Lung (tissue), 12 donors: ENCODE measurements around the gene MPPED1. TPM values are rescaled to one million over a fixed set of nuclear protein-coding genes. Genes with fewer than 3 reads are reported as not detected.

ENCODE experiments used
- ATAC-seq: fragments of 200-7000 bp; cut with Tn5 transposase; one replicate; pipeline ENCODE4 v1.9.1; 2020; ENCODE audit warnings: moderate number of reproducible peaks; ENCODE audit not compliant: insufficient read depth, low FRiP score
- DNase-seq, 3 donors: peaks; one replicate each; pipeline ENCODE4 v3.0.0-alpha.2; 2013 to 2017
- H3K27ac ChIP-seq, 2 donors: one replicate each; pipeline ENCODE4 v1.5.1; 2013; ENCODE audit warnings: mild to moderate bottlenecking in 2 of 2, moderate library complexity in 2 of 2, control low read depth in 1 of 2, inconsistent platforms in 1 of 2, low read depth in 1 of 2, low read length in 1 of 2
- H3K27me3 ChIP-seq, 3 donors: one replicate each; pipeline ENCODE4 v1.5.1; 2013; ENCODE audit warnings: low read length in 2 of 3; ENCODE audit not compliant: control insufficient read depth in 3 of 3, insufficient read depth in 3 of 3
- H3K36me3 ChIP-seq, 4 donors: one replicate each; pipeline ENCODE4 v1.5.1; 2013; ENCODE audit warnings: low read length in 4 of 4, mild to moderate bottlenecking in 1 of 4, moderate library complexity in 1 of 4; ENCODE audit not compliant: control insufficient read depth in 4 of 4, insufficient read depth in 4 of 4
- H3K4me1 ChIP-seq, 5 donors: one replicate each; pipeline ENCODE4 v1.5.1; 2013; ENCODE audit warnings: low read length in 5 of 5, mild to moderate bottlenecking in 2 of 5, moderate library complexity in 1 of 5; ENCODE audit not compliant: control insufficient read depth in 5 of 5, insufficient read depth in 5 of 5
- H3K4me3 ChIP-seq: one replicate; pipeline ENCODE4 v1.5.1; 2013; ENCODE audit warnings: mild to moderate bottlenecking, control low read depth, moderate library complexity
- H3K9ac ChIP-seq, 2 donors: one replicate each; pipeline ENCODE4 v1.5.1; 2013; ENCODE audit warnings: low read length in 2 of 2, control low read depth in 1 of 2; ENCODE audit not compliant: insufficient read depth in 1 of 2
- H3K9me3 ChIP-seq, 4 donors: one replicate each; pipeline ENCODE4 v1.5.1; 2013; ENCODE audit warnings: low read length in 3 of 4, mild to moderate bottlenecking in 1 of 4, moderate library complexity in 1 of 4; ENCODE audit not compliant: control insufficient read depth in 4 of 4, insufficient read depth in 3 of 4
- WGBS, 2 donors: extraction: QIAGEN DNeasy Blood & Tissue Kit; methylation state at CpG; one replicate each; pipeline ENCODE4 v1.1.7; 2013; 5-methylcytosine and 5-hydroxymethylcytosine counted together
- polyA plus RNA-seq, 2 donors: library from polyadenylated mRNA; stranded (reverse); fragments of 200-250 nt; gene quantifications; one replicate each; pipeline ENCODE4 v1.2.1, GENCODE V29; 2013
- total RNA-seq, 2 donors: library from RNA; depleted of rRNA in 1 of 2; stranded (reverse); fragments of >200 nt in 1 of 2; gene quantifications; one replicate each; pipeline ENCODE4 v1.2.1, GENCODE V29; 2014 to 2021
- TF ChIP-seq, protein P1 (sequence below): IDR thresholded peaks from 2 replicates; pipeline ENCODE4 v1.5.1; 2012; ENCODE audit warnings: mild to moderate bottlenecking; ENCODE audit errors: control extremely low read depth, extremely low read depth
- donor health status: control.
- donor health status: control.
- donor health status: Bipolar disorder and iron deficiency.
- donor health status: healthy.
- donor health status: DM: yes; HTN: yes; CAD: no.

MPPED1 gene
- total and polyA plus RNA-seq, 4 donors = 0.05 to 0.65 TPM; not detected in 2

DNA sequence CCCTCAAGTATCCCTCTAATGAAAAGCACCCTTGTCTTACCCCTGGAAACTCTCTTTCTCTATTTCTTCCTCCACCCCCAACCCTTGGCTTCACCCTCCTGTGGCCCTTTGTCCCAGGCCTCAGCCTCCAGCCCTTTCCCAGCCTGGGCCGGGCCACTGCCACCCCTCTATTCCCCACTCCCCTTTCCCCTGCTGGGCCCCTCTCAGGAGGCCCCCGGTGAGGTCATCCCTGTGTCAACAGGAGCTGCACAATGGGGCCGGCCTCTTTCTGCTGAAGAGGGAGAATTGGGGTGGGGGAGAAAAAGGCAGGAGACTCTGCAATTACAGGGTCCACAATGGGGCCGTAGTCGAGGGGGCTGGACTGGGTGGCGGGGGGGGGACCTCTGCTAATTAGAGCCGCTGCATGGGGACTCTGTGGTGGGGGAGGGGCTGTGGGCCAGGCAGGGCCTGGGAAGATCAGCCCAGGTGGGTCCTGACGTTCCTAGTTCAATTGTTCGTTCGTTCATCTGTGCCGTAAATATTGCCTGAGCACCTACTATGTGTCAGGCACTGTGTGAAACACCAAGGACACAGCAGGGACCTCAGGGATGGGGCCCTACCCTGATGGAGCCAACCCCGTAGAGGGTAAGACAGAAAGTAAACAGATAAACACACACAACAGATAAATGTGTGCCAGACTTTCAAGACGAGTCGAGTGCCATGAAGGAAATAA is 18.5 kb upstream of the MPPED1 start:
- no peaks in the 10 kb centered on the region for H3K36me3 ChIP-seq
- peaks cover 0 to 3% (median 0%) of the 10 kb centered on the region in 5 donors for H3K4me1 ChIP-seq
- DNase-seq (peak; percentile 28 to 70 (median 53)), ATAC-seq (no peak)
- no peak overlapping the region for H3K4me3 ChIP-seq
- TF ChIP-seq, protein P1, sequence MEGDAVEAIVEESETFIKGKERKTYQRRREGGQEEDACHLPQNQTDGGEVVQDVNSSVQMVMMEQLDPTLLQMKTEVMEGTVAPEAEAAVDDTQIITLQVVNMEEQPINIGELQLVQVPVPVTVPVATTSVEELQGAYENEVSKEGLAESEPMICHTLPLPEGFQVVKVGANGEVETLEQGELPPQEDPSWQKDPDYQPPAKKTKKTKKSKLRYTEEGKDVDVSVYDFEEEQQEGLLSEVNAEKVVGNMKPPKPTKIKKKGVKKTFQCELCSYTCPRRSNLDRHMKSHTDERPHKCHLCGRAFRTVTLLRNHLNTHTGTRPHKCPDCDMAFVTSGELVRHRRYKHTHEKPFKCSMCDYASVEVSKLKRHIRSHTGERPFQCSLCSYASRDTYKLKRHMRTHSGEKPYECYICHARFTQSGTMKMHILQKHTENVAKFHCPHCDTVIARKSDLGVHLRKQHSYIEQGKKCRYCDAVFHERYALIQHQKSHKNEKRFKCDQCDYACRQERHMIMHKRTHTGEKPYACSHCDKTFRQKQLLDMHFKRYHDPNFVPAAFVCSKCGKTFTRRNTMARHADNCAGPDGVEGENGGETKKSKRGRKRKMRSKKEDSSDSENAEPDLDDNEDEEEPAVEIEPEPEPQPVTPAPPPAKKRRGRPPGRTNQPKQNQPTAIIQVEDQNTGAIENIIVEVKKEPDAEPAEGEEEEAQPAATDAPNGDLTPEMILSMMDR = no peak
- H3K9me3 ChIP-seq = no peaks in the 10 kb centered on the region
- WGBS, 2 donors = 50 to 70% methylated on average over 13 to 14 of the region's 14 CpGs
- H3K27me3 ChIP-seq = no peaks in the 10 kb centered on the region
- H3K9ac ChIP-seq = no peak overlapping the region
- no peak overlapping the region for H3K27ac ChIP-seq

DNA sequence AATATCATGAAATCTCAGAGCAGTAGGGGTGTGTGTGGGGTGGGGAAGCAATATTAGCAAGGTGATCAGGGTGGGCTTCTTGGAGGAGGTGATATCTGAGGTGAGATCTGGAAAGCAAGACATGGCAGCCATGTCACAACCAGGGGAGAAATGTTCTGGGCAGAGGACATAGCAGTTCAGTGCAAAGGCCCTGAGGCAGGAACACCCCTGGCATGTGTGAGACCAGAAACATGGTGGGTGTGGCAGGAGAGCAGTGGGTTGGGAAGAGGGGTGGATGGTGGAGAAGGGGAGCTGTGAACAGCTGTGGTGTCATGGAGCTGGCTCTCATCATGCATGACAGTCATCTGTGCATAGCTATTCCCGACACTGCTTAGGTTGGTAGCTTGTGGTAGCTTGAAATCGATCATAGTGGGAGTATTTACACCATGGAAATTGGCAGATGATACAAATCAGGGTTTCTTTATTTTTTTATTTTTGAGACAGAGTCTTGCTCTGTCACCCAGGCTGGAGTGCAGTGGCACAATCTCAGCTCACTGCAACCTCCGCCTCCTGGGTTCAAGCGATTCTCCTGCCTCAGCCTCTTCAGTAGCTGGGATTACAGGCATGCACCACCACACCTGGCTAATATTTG is 17.9 kb upstream of the MPPED1 start:
- no peak for DNase-seq
- Histone ChIP-seq H3K4me3 (no peak overlapping the region), H3K27me3 (no peaks in the 10 kb centered on the region), H3K36me3 (no peaks in the 10 kb centered on the region), H3K27ac (no peak overlapping the region), H3K4me1 (peaks cover 0 to 3% (median 0%) of the 10 kb centered on the region in 5 donors), H3K9ac (no peak overlapping the region), H3K9me3 (no peaks in the 10 kb centered on the region)
- 90 to 95% methylated on average over 4 of the region's 4 CpGs for WGBS, 2 donors
- no peak for ATAC-seq
- TF ChIP-seq, protein P1 = no peak

DNA sequence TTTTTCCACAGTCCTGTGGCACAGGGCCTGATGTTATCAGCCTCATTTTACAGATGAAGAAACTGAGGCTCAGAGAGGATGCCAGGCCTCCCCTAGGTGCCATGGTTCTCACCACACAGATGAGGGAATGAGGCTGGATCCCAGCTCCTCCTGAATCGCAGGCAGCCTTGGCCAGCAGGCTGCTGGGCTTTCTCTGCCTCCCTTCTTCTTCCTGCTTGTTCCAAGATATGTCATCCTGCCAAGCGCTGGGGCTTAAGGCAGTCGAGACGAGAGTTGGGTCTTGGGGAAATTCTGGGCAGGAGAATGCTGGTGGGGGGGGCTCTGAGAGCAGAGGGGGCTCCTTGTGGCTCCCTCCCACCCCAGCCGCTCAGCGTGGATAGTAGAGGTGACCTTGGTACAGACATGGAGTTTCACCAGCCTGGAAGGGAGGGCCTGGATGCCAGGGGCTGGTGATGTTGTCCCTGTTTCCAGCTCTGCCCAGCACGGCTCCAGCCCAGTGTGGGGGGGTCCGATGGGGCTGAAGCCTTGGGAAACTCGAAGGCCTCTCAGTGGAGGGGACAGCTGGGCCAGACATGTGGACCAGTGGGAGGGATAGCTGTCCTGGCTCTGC is 16.6 kb upstream of the MPPED1 start:
- Histone ChIP-seq H3K4me1 (peaks cover 0 to 3% (median 0%) of the 10 kb centered on the region in 5 donors), H3K27me3 (no peaks in the 10 kb centered on the region), H3K27ac (no peak overlapping the region), H3K9me3 (no peaks in the 10 kb centered on the region), H3K9ac (no peak overlapping the region), H3K36me3 (no peaks in the 10 kb centered on the region), H3K4me3 (no peak overlapping the region)
- TF ChIP-seq, protein P1 = no peak
- 61 to 79% methylated on average over 9 of the region's 9 CpGs for WGBS, 2 donors
- no peak for ATAC-seq
- peak in 1 of 3 donors; percentile 26 for DNase-seq
